GM18526 (cell line): ENCODE results near the gene SH3BGRL3.

ENCODE experiments used
- POLR2A ChIP-seq: IDR thresholded peaks from 3 replicates; pipeline ENCODE4 v1.6.1; 2011; ENCODE audit not compliant: insufficient read length; ENCODE audit errors: extremely low read depth

Gene SH3BGRL3

DNA sequence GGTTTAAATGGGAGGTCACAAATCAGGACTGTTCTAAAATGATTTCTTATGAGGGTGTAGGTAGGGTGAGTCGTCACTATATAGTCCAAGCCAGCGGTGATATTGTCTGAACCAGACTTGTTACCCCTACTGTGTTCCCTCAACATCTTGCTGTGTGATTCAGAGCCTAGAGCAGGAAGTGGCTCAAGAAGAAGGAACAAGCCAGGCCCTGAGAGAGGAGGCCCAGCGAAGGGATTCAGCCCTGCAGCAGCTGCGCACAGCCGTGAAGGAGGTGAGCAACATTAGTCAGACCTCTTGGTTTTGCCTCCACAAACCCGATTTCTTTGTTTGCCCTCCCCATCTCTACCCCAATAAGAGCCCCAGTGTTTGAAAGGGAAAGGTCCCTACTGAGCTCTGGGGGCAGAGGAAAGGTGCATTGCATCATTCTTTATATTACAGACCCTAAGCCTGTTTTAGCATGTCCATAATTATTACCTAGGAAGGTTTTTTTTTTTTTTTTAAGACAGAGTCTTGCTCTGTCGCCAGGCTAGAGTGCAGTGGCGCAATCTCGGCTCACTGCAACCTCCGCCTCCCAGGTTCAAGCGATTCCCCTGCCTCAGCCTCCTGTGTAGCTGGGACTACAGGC, 5.0 kb upstream of the SH3BGRL3 start:
- TF ChIP-seq POLR2A: no peak

DNA sequence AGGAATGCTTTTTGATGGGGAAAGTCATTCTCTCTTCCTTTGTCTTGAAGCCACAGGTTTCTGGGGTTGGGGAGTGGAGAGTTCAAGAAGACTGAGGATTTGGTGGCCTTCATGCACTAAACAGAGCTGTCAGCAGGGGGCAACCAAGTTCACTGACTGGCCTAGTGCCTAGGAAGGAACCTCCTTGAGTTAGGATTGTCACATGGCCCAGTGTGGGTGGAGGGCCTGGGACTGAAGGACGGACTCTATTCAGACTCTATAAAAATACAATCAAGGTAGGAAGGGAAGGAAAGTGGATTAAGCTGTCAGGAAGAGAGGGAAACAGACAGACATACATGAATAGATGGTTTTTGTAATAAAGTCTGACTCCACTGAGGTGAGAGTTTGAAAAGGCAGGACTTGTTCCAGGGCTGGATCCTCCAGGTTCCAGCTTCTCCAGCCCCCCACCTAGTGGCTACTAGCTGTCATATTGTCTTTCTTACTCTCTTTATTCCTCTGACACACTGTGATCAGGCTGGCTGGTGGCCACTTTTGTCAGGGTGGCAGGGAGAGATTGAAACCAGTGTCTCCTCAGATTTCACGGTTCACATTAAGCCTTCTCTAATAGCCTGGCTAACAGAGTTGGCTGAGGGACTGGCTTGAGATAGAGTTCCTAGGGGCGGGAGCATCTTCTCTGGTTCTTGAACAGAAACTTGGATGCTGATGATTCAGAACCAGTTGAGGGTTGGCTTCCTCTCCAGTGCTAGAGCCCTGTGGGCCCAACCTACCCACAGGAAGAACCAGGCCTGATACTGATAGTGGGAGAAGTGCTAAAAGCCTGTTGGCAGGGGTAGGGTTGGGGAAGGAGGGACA, 4.1 kb upstream of the SH3BGRL3 start:
- TF ChIP-seq POLR2A: no peak

DNA sequence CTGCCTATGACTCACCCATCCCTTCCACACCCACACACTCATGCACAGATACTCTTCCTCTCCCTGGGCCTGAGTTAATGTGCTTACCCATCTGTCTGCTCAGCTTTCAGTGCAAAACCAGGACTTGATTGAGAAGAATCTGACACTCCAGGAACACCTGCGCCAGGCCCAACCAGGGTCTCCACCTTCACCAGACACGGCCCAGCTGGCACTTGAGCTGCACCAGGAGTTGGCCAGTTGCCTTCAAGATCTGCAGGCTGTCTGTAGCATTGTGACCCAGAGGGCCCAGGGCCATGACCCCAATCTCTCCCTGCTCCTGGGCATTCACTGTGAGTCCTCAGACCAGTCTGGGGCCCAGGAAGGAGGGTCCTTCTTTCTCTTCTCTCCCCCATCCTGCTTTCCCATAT, 3.5 kb upstream of the SH3BGRL3 start:
- TF ChIP-seq POLR2A: no peak

GRCh38 chr1:26277261-26277661, 2.6 kb upstream of the SH3BGRL3 start:
- no peak for TF ChIP-seq POLR2A

DNA sequence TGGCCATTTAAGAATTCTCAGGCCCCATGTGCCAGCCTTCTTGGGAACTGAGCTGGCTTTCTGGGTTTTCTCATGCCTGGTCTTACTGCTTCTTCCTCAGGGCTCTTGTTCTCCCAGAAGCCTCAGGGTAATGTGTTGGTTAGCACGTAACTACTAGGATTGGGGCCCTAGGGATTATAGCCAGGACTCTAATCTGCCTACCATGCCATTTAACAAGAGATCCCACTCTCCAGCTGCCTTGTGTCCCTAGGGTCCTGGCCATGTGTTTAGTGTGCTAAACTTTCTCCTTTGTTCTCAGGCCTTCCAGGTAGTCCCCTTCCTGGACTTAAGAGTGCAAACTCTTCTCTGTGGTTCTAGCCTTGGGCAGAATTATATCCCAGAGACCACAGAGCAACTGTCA, 2.2 kb upstream of the SH3BGRL3 start:
- TF ChIP-seq POLR2A: no peak

DNA sequence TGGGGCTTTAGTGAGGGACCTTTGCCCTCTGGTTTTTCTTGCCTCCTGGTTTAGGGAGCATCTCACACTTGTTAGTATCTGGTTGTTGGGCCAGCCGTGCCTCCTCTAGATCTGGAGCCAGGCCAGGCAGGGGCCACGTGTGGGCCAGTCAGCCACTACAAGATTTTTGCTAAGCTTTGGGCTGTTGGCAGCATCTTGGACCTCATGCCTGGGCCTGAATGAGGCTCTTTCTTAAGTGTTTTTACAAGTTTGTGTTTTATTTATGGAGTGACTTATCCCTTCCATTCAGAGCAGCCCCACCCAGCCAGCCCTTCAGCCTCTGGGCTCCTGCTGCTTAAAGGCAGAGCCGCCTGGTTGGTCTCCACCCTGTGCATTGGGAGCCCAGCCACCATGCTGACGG, 1.6 kb upstream of the SH3BGRL3 start:
- no peak for TF ChIP-seq POLR2A

DNA sequence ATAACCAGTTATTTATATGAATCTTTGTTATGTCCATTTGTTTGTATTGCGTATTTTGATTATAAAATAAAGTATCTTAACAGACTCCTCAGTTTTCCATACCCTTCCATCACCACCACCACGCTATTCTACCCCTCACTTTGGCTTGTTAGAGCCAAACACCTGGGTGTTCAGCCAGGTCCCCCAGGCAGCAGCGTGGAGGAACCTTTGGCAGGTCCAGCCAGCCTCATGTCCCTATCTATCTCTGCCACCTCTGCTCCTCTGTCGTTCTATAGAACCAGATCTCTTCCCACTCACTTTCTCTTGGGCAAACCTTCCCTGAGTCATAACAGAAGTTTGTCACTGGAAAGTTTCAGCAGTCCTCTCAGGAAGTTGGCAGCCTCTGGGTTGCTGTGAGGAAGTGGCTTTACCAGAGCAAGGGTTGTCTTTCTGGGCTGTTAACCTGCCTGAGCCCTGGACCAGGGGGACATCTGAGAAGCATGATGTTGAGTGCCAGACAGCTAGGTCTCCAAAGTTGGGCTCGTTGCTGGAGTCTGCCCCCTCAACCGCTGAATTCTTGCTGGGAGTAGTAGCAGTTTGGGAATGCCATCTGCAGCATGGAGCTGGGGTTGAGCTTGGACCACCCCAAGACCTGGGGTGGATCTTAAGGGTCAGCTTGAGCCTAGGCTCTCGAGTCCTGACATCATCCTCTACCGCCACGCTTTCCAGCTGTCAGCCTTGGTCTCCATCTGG, 996 bp upstream of the SH3BGRL3 start:
- no peak for TF ChIP-seq POLR2A

DNA sequence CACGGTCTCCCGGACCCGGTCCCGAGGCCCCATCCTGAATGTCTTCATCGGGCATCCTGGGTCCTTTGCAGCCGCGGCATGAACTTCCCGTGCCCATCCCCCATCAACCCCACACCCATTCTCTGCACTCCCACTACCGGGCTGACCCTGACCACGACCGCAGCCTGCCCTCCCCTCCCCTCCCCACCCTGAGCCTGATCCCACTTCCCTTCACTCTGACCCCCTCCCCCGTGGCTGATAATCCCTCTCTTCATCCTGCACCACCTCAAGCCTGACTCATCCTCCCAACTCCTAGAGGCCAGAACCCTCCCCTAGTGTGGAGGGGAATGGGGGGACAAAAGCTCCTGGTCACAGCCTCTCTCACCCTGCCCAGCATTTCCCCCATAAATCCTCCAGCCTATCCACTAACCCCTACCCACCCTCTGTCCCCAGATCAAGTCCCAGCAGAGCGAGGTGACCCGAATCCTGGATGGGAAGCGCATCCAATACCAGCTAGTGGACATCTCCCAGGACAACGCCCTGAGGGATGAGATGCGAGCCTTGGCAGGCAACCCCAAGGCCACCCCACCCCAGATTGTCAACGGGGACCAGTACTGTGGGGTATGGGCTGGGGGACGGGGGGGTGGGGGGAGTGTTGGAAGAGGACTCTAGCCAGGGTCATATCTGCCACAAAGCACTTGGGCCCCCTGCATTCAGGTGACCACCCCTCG, 602 bp downstream of the SH3BGRL3 start:
- TF ChIP-seq POLR2A: no peak

- TF ChIP-seq POLR2A: no peak
Observed at GRCh38 chr1:26281091-26281958, 1.4 kb downstream of the SH3BGRL3 start.

- no peak for TF ChIP-seq POLR2A
Observed at GRCh38 chr1:26281971-26282370, 2.1 kb downstream of the SH3BGRL3 start.

DNA sequence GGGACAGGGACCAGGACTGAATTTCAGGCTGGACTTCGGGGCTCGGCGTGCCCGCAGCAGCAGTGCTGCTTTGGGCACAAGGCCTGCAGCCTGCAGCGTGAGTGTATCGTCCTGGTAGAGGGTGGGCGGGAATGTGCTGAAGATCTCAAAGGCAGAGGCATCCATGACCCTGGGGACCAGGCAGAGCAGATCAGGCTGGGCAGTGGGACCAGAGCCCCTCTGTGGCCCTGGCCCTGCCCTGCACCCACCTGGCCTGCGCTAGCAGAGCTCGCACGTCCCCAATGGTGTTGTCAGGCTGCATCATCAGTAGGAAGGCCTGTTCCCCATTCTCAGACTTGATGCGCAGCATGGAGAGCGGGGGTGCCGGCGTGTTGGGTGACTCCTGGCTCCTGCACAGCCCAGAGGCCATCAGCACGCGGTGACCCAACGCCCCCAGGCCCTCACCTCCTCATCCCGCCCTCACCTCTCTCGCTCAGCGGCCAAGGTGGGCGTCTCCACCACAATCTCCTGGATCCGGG, 2.6 kb downstream of the SH3BGRL3 start:
- TF ChIP-seq POLR2A: no peak

DNA sequence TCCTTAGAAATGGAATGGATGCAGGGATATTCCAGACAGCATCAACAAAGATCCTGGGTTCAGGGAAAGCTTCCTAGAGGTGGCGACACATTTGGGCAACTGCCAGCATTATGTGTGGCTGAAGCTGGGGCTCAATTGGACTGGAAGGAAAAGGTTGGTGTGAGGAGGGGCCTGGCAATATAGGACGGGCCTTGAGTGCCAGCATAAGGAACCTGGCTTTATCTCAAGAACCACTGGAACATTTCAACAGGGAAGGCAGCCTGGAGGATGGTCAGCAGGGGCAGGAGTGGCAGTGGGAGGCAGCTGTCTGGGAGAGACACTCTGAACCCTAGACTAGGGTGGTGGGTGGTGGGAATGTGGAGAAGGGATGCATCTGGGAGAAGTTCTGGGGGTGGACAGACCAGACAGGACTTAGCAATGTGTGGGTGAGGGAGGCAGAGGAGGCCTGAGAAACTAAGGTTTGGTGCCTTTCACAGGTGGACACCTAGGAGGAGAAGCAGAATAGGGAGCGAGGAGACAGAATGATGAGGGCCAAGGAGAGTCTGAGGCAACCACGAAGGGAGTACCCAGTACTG, 3.5 kb downstream of the SH3BGRL3 start:
- no peak for TF ChIP-seq POLR2A

DNA sequence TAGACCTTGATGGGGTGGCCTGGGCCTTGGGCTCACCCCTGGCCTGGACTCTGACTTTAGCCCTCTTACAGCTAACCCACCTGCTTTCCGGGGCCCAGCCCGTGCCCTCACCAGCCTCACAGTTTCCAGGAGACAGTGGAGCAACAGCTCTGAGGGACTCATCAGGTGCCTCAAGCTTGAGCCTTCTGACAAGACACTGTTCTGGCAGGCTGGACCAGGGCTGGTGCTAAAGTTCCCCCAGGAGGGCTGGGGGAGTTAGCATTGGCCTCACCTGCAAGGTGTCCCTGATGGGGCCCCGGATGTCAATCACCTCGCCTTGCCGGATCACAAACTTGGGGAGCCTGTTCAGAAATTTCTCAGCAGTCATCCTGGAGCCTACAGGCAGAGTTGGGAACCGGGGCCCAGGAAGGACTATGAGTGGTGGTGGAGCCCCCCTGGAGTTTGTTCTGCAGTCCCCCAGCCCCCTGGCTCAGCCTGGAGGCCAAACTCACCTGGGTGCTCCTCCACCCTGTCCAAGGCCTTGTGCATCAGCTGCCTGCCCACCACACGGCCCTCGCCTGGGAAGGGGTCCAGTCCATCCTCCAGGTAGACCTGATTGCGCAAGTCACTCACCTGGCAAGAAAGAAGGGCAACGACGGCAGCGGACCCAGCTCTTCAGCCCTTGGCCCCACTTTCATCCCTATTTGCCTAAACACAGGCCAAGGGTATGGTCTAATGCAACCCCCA, 4.1 kb downstream of the SH3BGRL3 start:
- TF ChIP-seq POLR2A: no peak
